Nephron progenitor cell (in vitro differentiated cells): ENCODE measurements around the gene CRTC1.

Experiments
- DNase-seq: peaks from one replicate; pipeline ENCODE4 v3.0.0; 2021
- H3K27ac Mint-ChIP-seq: 2 replicates; pipeline ENCODE4 v1.8.0; 2021; ENCODE audit warnings: mild to moderate bottlenecking, moderate library complexity, mixed read lengths
- H3K27me3 Mint-ChIP-seq: 2 replicates; pipeline ENCODE4 v1.8.0; 2021; ENCODE audit warnings: mild to moderate bottlenecking, low read depth, mixed read lengths; ENCODE audit not compliant: poor library complexity
- H3K36me3 Mint-ChIP-seq: 2 replicates; pipeline ENCODE4 v1.8.0; 2021; ENCODE audit warnings: low read depth, mixed read lengths
- H3K4me1 Mint-ChIP-seq: 2 replicates; pipeline ENCODE4 v1.8.0; 2021; ENCODE audit warnings: mixed read lengths
- H3K4me3 Mint-ChIP-seq: 2 replicates; pipeline ENCODE4 v1.8.0; 2021; ENCODE audit warnings: mild to moderate bottlenecking, moderate library complexity, mixed read lengths
- H3K9me3 Mint-ChIP-seq: 2 replicates; pipeline ENCODE4 v1.8.0; 2021; ENCODE audit warnings: mild to moderate bottlenecking, moderate library complexity, mixed read lengths
- CTCF ChIP-seq: fragments of 200-600 bp; sonication (generic); IDR thresholded peaks from 2 replicates; pipeline ENCODE4 v1.5.0; 2021; ENCODE audit warnings: antibody characterized with exemption

Gene CRTC1

DNA sequence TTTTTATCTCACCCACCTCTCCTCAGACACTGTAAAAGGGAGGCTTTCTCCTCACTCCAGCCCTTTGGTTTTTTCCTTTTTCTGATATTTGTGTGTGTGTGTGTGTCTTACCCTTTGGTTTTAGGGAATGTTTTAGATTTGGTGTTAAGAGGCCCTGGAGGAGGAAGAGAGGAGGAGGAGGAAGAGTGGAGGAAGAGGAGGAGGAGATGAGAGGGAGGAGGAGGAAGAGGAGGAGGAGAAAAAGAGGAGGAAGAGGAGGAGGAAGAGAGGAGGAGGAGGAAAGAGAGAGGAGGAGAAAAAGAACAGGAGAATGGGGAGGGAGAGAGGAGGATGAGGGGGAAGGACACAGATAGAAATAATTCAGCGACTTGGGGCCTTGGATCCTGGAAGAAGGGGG lies 36.1 kb upstream of the CRTC1 start:
- peaks cover 77% of the 10 kb centered on the region for H3K4me1 Mint-ChIP-seq
- no peaks in the 10 kb centered on the region for H3K9me3 Mint-ChIP-seq
- peak overlapping the region; percentile 6 for H3K27ac Mint-ChIP-seq

DNA sequence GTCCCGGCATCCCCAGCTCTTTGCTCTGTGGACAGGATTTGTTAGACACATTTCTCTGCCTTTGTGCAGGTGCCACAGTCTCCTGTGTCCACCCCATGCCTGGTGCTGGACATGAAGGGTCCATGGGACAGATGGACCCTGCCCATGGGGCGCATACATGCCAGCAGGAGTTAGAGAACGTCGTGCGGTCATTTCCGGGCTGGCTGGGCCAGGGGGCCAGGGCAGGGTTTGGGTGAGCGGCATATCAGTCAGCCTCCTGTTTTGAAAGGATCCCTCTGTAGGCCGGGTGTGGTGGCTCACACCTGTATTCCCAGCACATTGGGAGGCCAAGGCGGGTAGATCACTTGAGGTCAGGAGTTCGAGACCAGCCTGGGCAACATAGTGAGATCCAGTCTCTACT lies 35.7 kb upstream of the CRTC1 start:
- H3K4me1 Mint-ChIP-seq: peaks cover 77% of the 10 kb centered on the region
- no peaks in the 10 kb centered on the region for H3K9me3 Mint-ChIP-seq

More for the DNA sequence above, 36.1 kb upstream of the CRTC1 start:
- peaks cover 4% of the 10 kb centered on the region for H3K36me3 Mint-ChIP-seq
- no peak for TF ChIP-seq CTCF
- DNase-seq: no peak
- peak overlapping the region; percentile 52 for H3K4me3 Mint-ChIP-seq
- H3K27me3 Mint-ChIP-seq: peaks cover 2% of the 10 kb centered on the region

GRCh38 chr19:18648973-18649315 lies 34.5 kb upstream of the CRTC1 start:
- Mint-ChIP-seq H3K4me3 (peak overlapping the region; percentile 58), H3K4me1 (peaks cover 77% of the 10 kb centered on the region), H3K27me3 (peaks cover 2% of the 10 kb centered on the region), H3K27ac (peak overlapping the region; percentile 20), H3K9me3 (no peaks in the 10 kb centered on the region), H3K36me3 (peaks cover 2% of the 10 kb centered on the region)
- DNase-seq: no peak
- TF ChIP-seq CTCF: no peak

More for the DNA sequence above, 35.7 kb upstream of the CRTC1 start:
- peaks cover 4% of the 10 kb centered on the region for H3K36me3 Mint-ChIP-seq
- peak overlapping the region; percentile 52 for H3K4me3 Mint-ChIP-seq
- H3K27me3 Mint-ChIP-seq: peaks cover 2% of the 10 kb centered on the region
- H3K27ac Mint-ChIP-seq: no peak overlapping the region
- TF ChIP-seq CTCF: no peak
- DNase-seq: no peak

DNA sequence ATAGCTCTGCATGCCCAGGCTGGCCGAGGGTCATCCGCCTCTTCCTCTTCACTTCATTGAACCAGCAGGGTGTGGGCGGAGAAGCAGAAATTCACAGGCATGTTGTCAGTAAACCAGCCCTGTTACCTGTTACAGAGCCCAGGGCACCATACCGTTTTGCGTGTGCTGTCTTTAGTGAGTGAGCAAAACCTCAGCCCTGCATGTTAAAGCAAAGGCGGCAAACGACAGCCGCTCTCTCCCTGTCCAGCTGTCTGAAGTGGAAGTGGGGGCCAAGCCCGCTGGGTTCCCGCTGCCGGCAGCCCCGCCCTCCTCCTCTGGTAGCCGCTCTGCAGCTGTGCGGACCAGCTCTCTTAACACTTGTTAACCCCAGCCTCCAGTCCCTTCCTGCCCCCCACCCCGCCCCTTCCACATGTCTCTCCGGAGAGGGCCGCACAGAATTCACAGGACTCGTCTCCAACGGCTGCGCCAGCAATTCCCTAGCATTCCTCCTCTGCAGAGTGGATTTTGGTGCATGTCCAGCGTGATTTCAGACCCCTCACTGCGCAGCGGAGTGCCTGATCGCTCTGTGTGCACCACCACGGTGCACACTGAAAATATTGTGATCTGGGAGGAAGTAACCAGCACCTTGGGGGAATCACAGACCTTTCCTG lies 34.0 kb upstream of the CRTC1 start:
- peak overlapping the region; percentile 58 for H3K4me3 Mint-ChIP-seq
- H3K36me3 Mint-ChIP-seq: no peaks in the 10 kb centered on the region
- H3K9me3 Mint-ChIP-seq: no peaks in the 10 kb centered on the region
- TF ChIP-seq CTCF: no peak
- peak; percentile 63 for DNase-seq
- H3K27ac Mint-ChIP-seq: peak overlapping the region; percentile 85
- H3K27me3 Mint-ChIP-seq: peaks cover 2% of the 10 kb centered on the region
- H3K4me1 Mint-ChIP-seq: peaks cover 71% of the 10 kb centered on the region

DNA sequence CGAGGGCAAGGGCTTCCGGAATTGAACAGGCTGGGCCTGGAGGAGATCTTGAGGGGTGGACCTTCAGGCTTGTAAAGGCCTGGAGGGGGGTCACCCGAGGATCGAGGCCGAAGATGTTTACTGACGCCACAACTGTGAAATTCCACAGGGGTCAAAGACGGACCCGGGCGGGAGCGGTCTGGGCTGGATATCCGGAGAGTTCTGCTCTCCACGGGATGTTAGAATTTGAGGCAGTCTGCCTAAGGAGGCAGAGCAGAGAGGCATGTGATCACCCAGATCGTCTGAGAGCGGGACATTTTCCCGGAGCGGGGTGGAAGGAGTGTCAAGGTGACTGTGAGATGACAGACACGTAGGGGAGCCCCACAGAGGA lies 33.5 kb upstream of the CRTC1 start:
- TF ChIP-seq CTCF: no peak
- DNase-seq: no peak

GRCh38 chr19:18650468-18651041 lies 32.9 kb upstream of the CRTC1 start:
- Mint-ChIP-seq H3K27me3 (peaks cover 3% of the 10 kb centered on the region), H3K4me3 (peak overlapping the region; percentile 30), H3K36me3 (no peaks in the 10 kb centered on the region), H3K4me1 (peaks cover 64% of the 10 kb centered on the region), H3K9me3 (no peaks in the 10 kb centered on the region), H3K27ac (peak overlapping the region; percentile 85)
- TF ChIP-seq CTCF: no peak
- peak; percentile 54 for DNase-seq

More for the DNA sequence above, 33.5 kb upstream of the CRTC1 start:
- Mint-ChIP-seq H3K9me3 (no peaks in the 10 kb centered on the region), H3K36me3 (no peaks in the 10 kb centered on the region), H3K4me3 (peak overlapping the region; percentile 49), H3K27me3 (peaks cover 3% of the 10 kb centered on the region), H3K4me1 (peaks cover 66% of the 10 kb centered on the region), H3K27ac (peak overlapping the region; percentile 85)
